IPS-NIHi7 (cell line): ENCODE data around the gene GUSB.

Source experiments
- DNase-seq: peaks from one replicate; pipeline ENCODE4 v3.0.0; 2012; ENCODE audit warnings: mixed read lengths; ENCODE audit errors: extremely low spot score

GUSB gene

GRCh38 chr7:65931685-65932084, 50.3 kb downstream of the GUSB start:
- no peak for DNase-seq

GRCh38 chr7:65927489-65928448, 54.2 kb downstream of the GUSB start:
- no peak for DNase-seq

- DNase-seq = no peak
Measured at GRCh38 chr7:65926588-65926987, 55.4 kb downstream of the GUSB start.

- no peak for DNase-seq
Measured at GRCh38 chr7:65925040-65925439, 57.0 kb downstream of the GUSB start.

- no peak for DNase-seq
Measured at GRCh38 chr7:65924193-65924592, 57.8 kb downstream of the GUSB start.

GRCh38 chr7:65923316-65923715, 58.7 kb downstream of the GUSB start:
- no peak for DNase-seq

- no peak for DNase-seq
Measured at GRCh38 chr7:65915921-65916657, 65.9 kb downstream of the GUSB start.

- DNase-seq = no peak
Measured at GRCh38 chr7:65912237-65912636, 69.8 kb downstream of the GUSB start.
